IMR-90 (cell line): ENCODE data around the gene SUSD6. TPM values are rescaled to one million over a fixed set of nuclear protein-coding genes. Genes with fewer than 3 reads are reported as not detected.

ENCODE experiments used
- ATAC-seq: fragments of 200-7000 bp; cut with Tn5 transposase; 2 replicates; pipeline ENCODE4 v1.9.1; 2020; ENCODE audit warnings: low read depth, mild to moderate bottlenecking, moderate library complexity
- BruUV-seq: library from RNA; stranded (reverse); fragments of 400-500 nt; replicated peaks from 2 replicates; lab custom pipeline; 2021; lab: Mats Ljungman, UMichigan
- CTCF ChIA-PET: fragments of 300-600 bp; formaldehyde crosslinking; extraction: SDS; loops from one replicate; lab custom pipeline; 2021; ENCODE audit warnings: antibody characterized with exemption; lab: Yijun Ruan, JAX
- POLR2A ChIA-PET: fragments of 300-600 bp; sonication (Branson Sonifier 250); formaldehyde crosslinking; loops from one replicate; lab custom pipeline; 2022; ENCODE audit warnings: antibody characterized with exemption; ENCODE audit not compliant: unreplicated experiment; lab: Charles Lee
- DNase-seq: peaks from one replicate; pipeline ENCODE4 v3.0.0; 2013
- H2AFZ ChIP-seq: replicated peaks from 2 replicates; pipeline ENCODE3; 2013; ENCODE audit warnings: low read length, mild to moderate bottlenecking; ENCODE audit not compliant: poor library complexity
- H2AK5ac ChIP-seq: 2 replicates; pipeline ENCODE4 v1.6.1; 2013; ENCODE audit warnings: low read depth, low read length, inconsistent platforms
- H2AK9ac ChIP-seq: replicated peaks from 2 replicates; pipeline ENCODE3; 2013; ENCODE audit warnings: mild to moderate bottlenecking, low read depth, low read length, moderate library complexity; ENCODE audit not compliant: poor library complexity
- H2BK120ac ChIP-seq: 2 replicates; pipeline ENCODE4 v1.6.1; 2013; ENCODE audit warnings: low read depth, low read length, inconsistent platforms
- H2BK15ac ChIP-seq: 3 replicates; pipeline ENCODE4 v1.6.1; 2013; ENCODE audit warnings: low read depth, low read length, inconsistent platforms
- H2BK20ac ChIP-seq: 2 replicates; pipeline ENCODE4 v1.6.1; 2013; ENCODE audit warnings: low read depth, mild to moderate bottlenecking, inconsistent platforms, low read length, moderate library complexity
- H2BK5ac ChIP-seq: 2 replicates; pipeline ENCODE4 v1.6.1; 2013; ENCODE audit warnings: mild to moderate bottlenecking, low read depth, low read length, inconsistent platforms; ENCODE audit not compliant: poor library complexity, severe bottlenecking
- H3K14ac ChIP-seq: replicated peaks from 2 replicates; pipeline ENCODE4 v1.6.1; 2013; ENCODE audit warnings: low read depth, low read length, inconsistent platforms
- H3K18ac ChIP-seq: 2 replicates; pipeline ENCODE4 v1.6.1; 2013; ENCODE audit warnings: low read depth, low read length, control low read depth
- H3K23ac ChIP-seq: 2 replicates; pipeline ENCODE4 v1.6.1; 2013; ENCODE audit warnings: low read depth, low read length, inconsistent platforms
- H3K27ac ChIP-seq: 2 replicates; pipeline ENCODE4 v1.5.1; 2013; ENCODE audit warnings: mild to moderate bottlenecking, control low read depth, low read length; ENCODE audit not compliant: insufficient read depth
- H3K27me3 ChIP-seq: 2 replicates; pipeline ENCODE4 v1.6.1; 2013; ENCODE audit warnings: low read length; ENCODE audit not compliant: control insufficient read depth, insufficient read depth
- H3K36me3 ChIP-seq: 2 replicates; pipeline ENCODE4 v1.6.1; 2013; ENCODE audit warnings: low read length, mixed read lengths; ENCODE audit not compliant: control insufficient read depth, insufficient read depth
- H3K4ac ChIP-seq: 2 replicates; pipeline ENCODE4 v1.6.1; 2013; ENCODE audit warnings: low read depth, low read length, inconsistent platforms
- H3K4me1 ChIP-seq: 2 replicates; pipeline ENCODE4 v1.6.1; 2013; ENCODE audit warnings: low read length, mixed read lengths; ENCODE audit not compliant: control insufficient read depth, insufficient read depth
- H3K4me2 ChIP-seq: 2 replicates; pipeline ENCODE4 v1.6.1; 2013; ENCODE audit warnings: low read depth, mild to moderate bottlenecking, control low read depth, low read length, moderate library complexity
- H3K4me3 ChIP-seq: 2 replicates; pipeline ENCODE4 v1.5.1; 2013; ENCODE audit warnings: low read depth, mild to moderate bottlenecking, control low read depth, low read length, moderate library complexity; ENCODE audit not compliant: insufficient read depth
- H3K56ac ChIP-seq: 2 replicates; pipeline ENCODE4 v1.6.1; 2013; ENCODE audit warnings: low read length, inconsistent platforms; ENCODE audit not compliant: insufficient read depth; ENCODE audit errors: extremely low read depth
- H3K79me1 ChIP-seq, 2 experiments: 2 replicates each; pipeline ENCODE4 v1.6.1; 2013; ENCODE audit warnings: low read length in 2 of 2, inconsistent platforms in 1 of 2, low read depth in 1 of 2
- H3K9ac ChIP-seq: 2 replicates; pipeline ENCODE4 v1.6.1; 2013; ENCODE audit warnings: low read depth, low read length, control low read depth
- H3K9me1 ChIP-seq: 2 replicates; pipeline ENCODE4 v1.6.1; 2013; ENCODE audit warnings: low read length, inconsistent platforms; ENCODE audit not compliant: insufficient read depth
- H3K9me3 ChIP-seq: 2 replicates; pipeline ENCODE4 v1.6.1; 2013; ENCODE audit warnings: low read length; ENCODE audit not compliant: control insufficient read depth, insufficient read depth
- H4K20me1 ChIP-seq: 2 replicates; pipeline ENCODE4 v1.6.1; 2013; ENCODE audit warnings: low read length, inconsistent platforms; ENCODE audit not compliant: insufficient read depth
- H4K5ac ChIP-seq: 2 replicates; pipeline ENCODE4 v1.6.1; 2013; ENCODE audit warnings: mild to moderate bottlenecking, low read depth, low read length, control low read depth
- H4K8ac ChIP-seq, 2 experiments: 2 replicates each; pipeline ENCODE4 v1.6.1; 2013; ENCODE audit warnings: low read depth in 2 of 2, low read length in 2 of 2, control low read depth in 1 of 2, inconsistent platforms in 1 of 2
- H4K91ac ChIP-seq: 2 replicates; pipeline ENCODE4 v1.6.1; 2013; ENCODE audit warnings: low read depth, low read length, inconsistent platforms; ENCODE audit not compliant: insufficient read depth
- CHD1 ChIP-seq: IDR thresholded peaks from 2 replicates; pipeline ENCODE4 v1.6.1; 2012; ENCODE audit warnings: low read depth, low read length, improper control_type of control experiment
- CTCF ChIP-seq: conservative IDR thresholded peaks from 2 replicates; pipeline ENCODE4 v1.5.1; 2012; ENCODE audit warnings: mild to moderate bottlenecking, low read depth, low read length, improper control_type of control experiment
- ELK1 ChIP-seq: fragments of 150-350 bp; IDR thresholded peaks from 2 replicates; pipeline ENCODE4 v1.6.1; 2016; ENCODE audit warnings: low read depth, mild to moderate bottlenecking, low read length, moderate library complexity, borderline replicate concordance
- SMC3 ChIP-seq: fragments of 150-350 bp; IDR thresholded peaks from 2 replicates; pipeline ENCODE4 v1.6.1; 2016; ENCODE audit warnings: low read depth, mild to moderate bottlenecking, antibody characterized with exemption, low read length, moderate library complexity
- WGBS, 2 experiments: methylation state at CpG; one replicate each; pipeline versions ENCODE4 v1.1.5 to v1.1.7; 2013; ENCODE audit warnings: missing lambda C conversion rate in 2 of 2; ENCODE audit not compliant: insufficient read length in 1 of 2; ENCODE audit errors: extremely low coverage in 2 of 2; 5-methylcytosine and 5-hydroxymethylcytosine counted together
- dilution Hi-C: fragments of 300-500 bp; cut with HindIII; formaldehyde crosslinking; loops from one replicate; pipeline ENCODE4 v1.14.3; 2018; ENCODE audit warnings: low sequenced_read_pairs; ENCODE audit not compliant: unreplicated experiment
- in situ Hi-C: fragments of 300-500 bp; cut with MboI; formaldehyde crosslinking; loops from 3 replicates; pipeline ENCODE4 v1.14.3; 2019; ENCODE audit warnings: low sequenced_read_pairs, inconsistent platforms, mixed read lengths
- intact Hi-C: fragments of 100-400 bp; cut with micrococcal nuclease; formaldehyde crosslinking; loops from 2 replicates; pipeline ENCODE4 v1.10.0; 2022
- polyA plus RNA-seq, 3 experiments: library from polyadenylated mRNA; depleted of rRNA; stranded (reverse); fragments of >200 nt; gene quantifications; 2 replicates each; pipeline ENCODE4 v1.2.3, GENCODE V29; 2012; ENCODE audit warnings: low replicate concordance in 1 of 3
- total RNA-seq: library from RNA; depleted of rRNA; stranded (reverse); fragments of >200 nt; gene quantifications from 2 replicates; pipeline ENCODE4 v1.2.3, GENCODE V29; 2012

The SUSD6 gene
- total and polyA plus RNA-seq, 2 of the 4 experiments (the other 2 are of a cell fraction) = 2.3 to 10.1 TPM

- intact Hi-C loops (no loop called here), in situ Hi-C loops (no loop called here), dilution Hi-C loops (no loop called here)
- Histone ChIP-seq H3K9me3 (no peaks in the 10 kb centered on the region), H3K27me3 (no peaks in the 10 kb centered on the region), H4K8ac (no peak overlapping the region), H3K56ac (no peak overlapping the region), H2AK9ac (no peak overlapping the region), H3K9me1 (peaks cover 45% of the 10 kb centered on the region), H2BK20ac (no peak overlapping the region), H3K9ac (no peak overlapping the region), H3K27ac (no peak overlapping the region), H3K18ac (no peak overlapping the region), H4K91ac (no peak overlapping the region), H2AFZ (no peak overlapping the region), H3K36me3 (peaks cover 16% of the 10 kb centered on the region), H2BK120ac (no peak overlapping the region), H3K4me2 (no peak overlapping the region), H2AK5ac (no peak overlapping the region), H2BK15ac (no peak overlapping the region), H4K20me1 (peaks cover 28% of the 10 kb centered on the region; the same call in 1 of the 2 replicates), H3K14ac (0 out of 2 replicates have a peak overlapping the region, but pooled peaks have one; percentile 16), H3K79me1 (peaks cover 46 to 74% of the 10 kb centered on the region in 2 experiments), H3K4me1 (peaks cover 27% of the 10 kb centered on the region), H3K23ac (peak overlapping the region; percentile 37; the same call in 1 of the 2 replicates), H2BK5ac (no peak overlapping the region), H3K4me3 (no peak overlapping the region), H4K5ac (no peak overlapping the region), H3K4ac (no peak overlapping the region)
- 90% methylated on average over 2 of the region's 8 CpGs; no CpG with 5 or more reads in 1 of the 2 experiments for WGBS, 2 experiments
- no TSS peak for BruUV-seq
- ChIA-PET CTCF (no interaction called here), POLR2A (no interaction called here)
- DNase-seq (peak; percentile 39), ATAC-seq (no peak; the same call in 1 of the 2 replicates)
- TF ChIP-seq SMC3 (no peak), ELK1 (no peak), CHD1 (no peak), CTCF (no peak)
Observed at GRCh38 chr14:69658664-69659261, 47.4 kb downstream of the SUSD6 start.
